Caco-2 (cell line): ENCODE measurements around the gene ELMO1. TPM values are rescaled to one million over a fixed set of nuclear protein-coding genes. Genes with fewer than 3 reads are reported as not detected.

ENCODE experiments used
- BruUV-seq: library from RNA; stranded (reverse); fragments of 400-500 nt; replicated peaks from 2 replicates; lab custom pipeline; 2021; lab: Mats Ljungman, UMichigan
- CTCF ChIA-PET: fragments of 300-600 bp; sonication (Branson Sonifier 250); formaldehyde crosslinking; loops from one replicate; lab custom pipeline; 2022; ENCODE audit warnings: antibody characterized with exemption; lab: Charles Lee
- POLR2A ChIA-PET: fragments of 300-600 bp; sonication (Branson Sonifier 250); formaldehyde crosslinking; loops from one replicate; lab custom pipeline; 2022; ENCODE audit warnings: antibody characterized with exemption; lab: Charles Lee
- DNase-seq, 2 experiments: peaks; one replicate each; pipeline versions ENCODE4 v3.0.0 to v3.0.0-alpha.2; 2020 to 2022
- H3K27me3 ChIP-seq: replicated peaks from 2 replicates; pipeline ENCODE4 v1.6.0; 2011; ENCODE audit warnings: low read length; ENCODE audit not compliant: control insufficient read depth, insufficient read depth
- H3K36me3 ChIP-seq: 2 replicates; pipeline ENCODE4 v1.5.1; 2011; ENCODE audit warnings: low read length; ENCODE audit not compliant: control insufficient read depth, insufficient read depth
- H3K4me1 ChIP-seq: fragments of 250-450 bp; sonication (Bioruptor Pico); 2 replicates; pipeline ENCODE4 v1.5.1; 2020; ENCODE audit warnings: mild to moderate bottlenecking
- H3K4me3 ChIP-seq: 2 replicates; pipeline ENCODE4 v1.5.1; 2011; ENCODE audit warnings: low read depth, mild to moderate bottlenecking, control low read depth, low read length
- H3K9me3 ChIP-seq: fragments of 250-450 bp; sonication (Bioruptor Pico); 2 replicates; pipeline ENCODE4 v1.5.1; 2020; ENCODE audit warnings: mild to moderate bottlenecking, moderate library complexity
- H3K27ac Mint-ChIP-seq: one replicate; pipeline ENCODE4 v1.8.0; 2022; ENCODE audit warnings: mixed read lengths; ENCODE audit not compliant: unreplicated experiment
- H3K27me3 Mint-ChIP-seq: one replicate; pipeline ENCODE4 v1.8.0; 2022; ENCODE audit warnings: mixed read lengths; ENCODE audit not compliant: insufficient read depth, unreplicated experiment
- H3K36me3 Mint-ChIP-seq: one replicate; pipeline ENCODE4 v1.8.0; 2022; ENCODE audit warnings: mild to moderate bottlenecking, mixed read lengths; ENCODE audit not compliant: insufficient read depth, unreplicated experiment
- H3K4me1 Mint-ChIP-seq: one replicate; pipeline ENCODE4 v1.8.0; 2022; ENCODE audit warnings: low read depth, mixed read lengths; ENCODE audit not compliant: unreplicated experiment
- H3K4me3 Mint-ChIP-seq: one replicate; pipeline ENCODE4 v1.8.0; 2022; ENCODE audit warnings: mild to moderate bottlenecking, moderate library complexity, mixed read lengths; ENCODE audit not compliant: unreplicated experiment
- H3K9me3 Mint-ChIP-seq: one replicate; pipeline ENCODE4 v1.8.0; 2022; ENCODE audit warnings: mixed read lengths; ENCODE audit not compliant: unreplicated experiment
- CTCF ChIP-seq, 2 experiments: fragments of 200-600 bp in 1 of 2; IDR thresholded peaks; 1 replicate in 1 of 2; 2 replicates in 1 of 2; pipeline versions ENCODE4 v1.5.1 to v1.8.0; 2011 to 2022; ENCODE audit warnings: antibody characterized with exemption in 1 of 2, control low read depth in 1 of 2, inconsistent platforms in 1 of 2, low read depth in 1 of 2, low read length in 1 of 2, mild to moderate bottlenecking in 1 of 2, moderate library complexity in 1 of 2; ENCODE audit not compliant: insufficient read depth in 1 of 2, severe bottlenecking in 1 of 2, unreplicated experiment in 1 of 2
- intact Hi-C: fragments of 100-400 bp; cut with micrococcal nuclease; formaldehyde crosslinking; loops from one replicate; pipeline ENCODE4 v1.10.0; 2022; ENCODE audit not compliant: unreplicated experiment
- total RNA-seq: library from RNA; stranded (reverse); gene quantifications from 2 replicates; pipeline ENCODE4 v1.2.3, GENCODE V29; 2022

The ELMO1 gene
- total RNA-seq, 1 experiment from 2014 or later = 0.14 TPM

DNA sequence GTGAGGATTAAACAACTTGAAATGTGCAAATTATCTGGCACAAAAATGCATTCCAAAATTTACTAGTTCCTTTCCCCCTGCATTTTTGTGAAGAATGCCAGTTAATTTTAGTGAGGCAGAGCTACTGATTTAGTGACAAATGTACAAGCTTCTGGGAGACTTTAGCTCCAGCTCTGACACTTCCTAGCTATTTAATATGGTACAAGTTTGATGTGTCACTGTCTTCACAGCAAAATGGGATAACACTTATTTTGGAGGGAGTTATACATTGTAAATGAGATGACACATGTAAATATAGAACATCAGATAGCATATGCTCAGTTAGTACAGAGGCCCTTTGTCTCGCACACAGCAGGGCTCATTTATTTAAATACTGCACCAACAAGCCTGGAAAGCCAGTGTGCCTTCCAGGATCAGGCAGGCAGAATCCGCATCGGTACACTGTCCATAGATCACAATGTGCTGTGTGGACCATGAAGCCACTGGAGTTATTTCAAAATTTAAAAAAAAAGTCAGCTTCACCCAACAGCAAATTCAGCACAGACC is 48.7 kb downstream of the ELMO1 start:
- TF ChIP-seq CTCF (IDR thresholded peaks at IDR 0.05; ENCODE audit: insufficient read depth in 1 of 2, low read depth in 1 of 2, low read length in 1 of 2, severe bottlenecking in 1 of 2, unreplicated experiment in 1 of 2) = no peak
- no TSS peak for BruUV-seq
- H3K27ac Mint-ChIP-seq = no peak overlapping the region
- Histone ChIP-seq H3K27me3 (no peaks in the 10 kb centered on the region), H3K4me3 (no peak overlapping the region), H3K4me1 (no peaks in the 10 kb centered on the region), H3K36me3 (no peaks in the 10 kb centered on the region), H3K9me3 (no peaks in the 10 kb centered on the region)
- no peaks in the 10 kb centered on the region for H3K9me3 Mint-ChIP-seq
- H3K27me3 Mint-ChIP-seq = no peaks in the 10 kb centered on the region
- no peak overlapping the region for H3K4me3 Mint-ChIP-seq
- ChIA-PET POLR2A (no interaction called here), CTCF (no interaction called here)
- DNase-seq = no peak
- no peaks in the 10 kb centered on the region for H3K36me3 Mint-ChIP-seq
- intact Hi-C loops = no loop called here
- H3K4me1 Mint-ChIP-seq = no peaks in the 10 kb centered on the region

GRCh38 chr7:37398403-37398802 is 50.3 kb downstream of the ELMO1 start:
- BruUV-seq = no TSS peak
- no peaks in the 10 kb centered on the region for H3K4me1 ChIP-seq
- Mint-ChIP-seq H3K36me3 (no peaks in the 10 kb centered on the region), H3K27ac (no peak overlapping the region), H3K4me1 (no peaks in the 10 kb centered on the region), H3K9me3 (no peaks in the 10 kb centered on the region), H3K27me3 (no peaks in the 10 kb centered on the region), H3K4me3 (no peak overlapping the region)
- H3K36me3 ChIP-seq = no peaks in the 10 kb centered on the region
- H3K27me3 ChIP-seq = no peaks in the 10 kb centered on the region
- intact Hi-C loops = no loop called here
- DNase-seq = no peak
- no peak overlapping the region for H3K4me3 ChIP-seq
- no peaks in the 10 kb centered on the region for H3K9me3 ChIP-seq
- TF ChIP-seq CTCF (IDR thresholded peaks at IDR 0.05; ENCODE audit: insufficient read depth in 1 of 2, low read depth in 1 of 2, low read length in 1 of 2, severe bottlenecking in 1 of 2, unreplicated experiment in 1 of 2) = no peak
- ChIA-PET POLR2A (no interaction called here), CTCF (no interaction called here)

GRCh38 chr7:37395618-37396259 is 52.9 kb downstream of the ELMO1 start:
- CTCF ChIA-PET = no interaction called here
- Histone ChIP-seq H3K4me3 (no peak overlapping the region), H3K9me3 (no peaks in the 10 kb centered on the region), H3K36me3 (no peaks in the 10 kb centered on the region), H3K27me3 (no peaks in the 10 kb centered on the region), H3K4me1 (no peaks in the 10 kb centered on the region)
- Mint-ChIP-seq H3K27me3 (no peaks in the 10 kb centered on the region), H3K9me3 (no peaks in the 10 kb centered on the region), H3K4me1 (no peaks in the 10 kb centered on the region), H3K27ac (no peak overlapping the region), H3K4me3 (no peak overlapping the region), H3K36me3 (no peaks in the 10 kb centered on the region)
- POLR2A ChIA-PET = no interaction called here
- DNase-seq = no peak
- intact Hi-C loops = no loop called here
- TF ChIP-seq CTCF (IDR thresholded peaks at IDR 0.05; ENCODE audit: insufficient read depth in 1 of 2, low read depth in 1 of 2, low read length in 1 of 2, severe bottlenecking in 1 of 2, unreplicated experiment in 1 of 2) = no peak
- no TSS peak for BruUV-seq
